Kidney (tissue), 14 donors: ENCODE measurements around the gene KLF13. TPM values are rescaled to one million over a fixed set of nuclear protein-coding genes. Genes with fewer than 3 reads are reported as not detected.

Source experiments
- DNase-seq, 5 donors: peaks; one replicate each; pipeline ENCODE4 v3.0.0-alpha.2; 2013 to 2020
- FAIRE-seq: peaks from 2 replicates; lab custom pipeline; 2012; peaks lifted over from hg19 to GRCh38; lab: Jason Lieb, UNC
- H3K27ac ChIP-seq, 2 donors: one replicate each; pipeline ENCODE4 v1.7.0; 2013; ENCODE audit warnings: low read depth in 2 of 2, low read length in 2 of 2, inconsistent platforms in 1 of 2
- H3K27me3 ChIP-seq: one replicate; pipeline ENCODE4 v1.7.1; 2013; ENCODE audit warnings: low read length, inconsistent platforms; ENCODE audit not compliant: control insufficient read depth, insufficient read depth
- H3K36me3 ChIP-seq, 3 donors: one replicate each; pipeline versions ENCODE4 v1.7.0 to v1.7.1; 2013; ENCODE audit warnings: low read length in 3 of 3, control low read depth in 1 of 3, inconsistent platforms in 1 of 3; ENCODE audit not compliant: insufficient read depth in 3 of 3, control insufficient read depth in 2 of 3
- H3K4me1 ChIP-seq, 3 donors: one replicate each; pipeline versions ENCODE4 v1.7.0 to v1.7.1; 2013; ENCODE audit warnings: low read length in 3 of 3, inconsistent platforms in 1 of 3, low read depth in 1 of 3; ENCODE audit not compliant: control insufficient read depth in 2 of 3, insufficient read depth in 2 of 3
- H3K4me3 ChIP-seq, 3 donors: one replicate each; pipeline versions ENCODE4 v1.7.0 to v1.8.1; 2013; ENCODE audit warnings: low read length in 3 of 3, control low read depth in 1 of 3, inconsistent platforms in 1 of 3
- H3K9ac ChIP-seq, 3 donors: one replicate each; pipeline versions ENCODE4 v1.7.0 to v1.7.1; 2013; ENCODE audit warnings: low read length in 3 of 3, control low read depth in 1 of 3, inconsistent platforms in 1 of 3
- H3K9me3 ChIP-seq, 3 donors: one replicate each; pipeline versions ENCODE4 v1.7.0 to v1.7.1; 2013; ENCODE audit warnings: low read length in 3 of 3, control low read depth in 1 of 3, inconsistent platforms in 1 of 3; ENCODE audit not compliant: control insufficient read depth in 2 of 3, insufficient read depth in 1 of 3
- CTCF ChIP-seq: IDR thresholded peaks from 3 replicates; pipeline ENCODE4 v1.5.1; 2012; ENCODE audit warnings: mild to moderate bottlenecking, moderate library complexity, borderline replicate concordance; ENCODE audit not compliant: insufficient read depth; ENCODE audit errors: extremely low read depth
- intact Hi-C: fragments of 100-400 bp; cut with DNase I; formaldehyde crosslinking; loops from one replicate; pipeline ENCODE4 v1.11.1; 2022
- polyA plus RNA-seq: library from polyadenylated mRNA; stranded (reverse); fragments of 350-450 nt; fragmentation: Illumina TruSeq; extraction: RNeasy Lipid Tissue Mini Kit (QIAGEN cat#74804); gene quantifications from one replicate; pipeline ENCODE4 v1.2.3, GENCODE V29; 2014; ENCODE audit warnings: low read depth, low replicate concordance; ENCODE audit not compliant: insufficient read depth
- total RNA-seq: library from RNA; stranded (reverse); fragmentation: NEBNext Ultra II Directional; extraction: Animal tissue kit (Norgen Biotek cat#: 25700); gene quantifications from one replicate; pipeline ENCODE4 v1.2.1, GENCODE V29; 2021
- donor health status: control.
- donor health status: control.
- donor health status: control.
- donor health status: control.
- donor health status: control.
- donor health status: DM: yes; HTN: yes; CAD: no.
- donor health status: Normal renal cell carcinoma (clear cell type).

Gene KLF13
- total and polyA plus RNA-seq, 2 donors from 2014 or later = 55.5 to 123 TPM

- intact Hi-C loops = loop anchor here (10.0 kb wide), 1 partner anchor 82 kb away; no protein-coding TSS in a partner anchor
- Histone ChIP-seq H3K4me3 (no peak overlapping the region), H3K9ac (no peak overlapping the region), H3K4me1 (peaks cover 0 to 2% (median 0%) of the 10 kb centered on the region in 3 donors), H3K9me3 (no peaks in the 10 kb centered on the region), H3K36me3 (no peaks in the 10 kb centered on the region), H3K27me3 (no peaks in the 10 kb centered on the region), H3K27ac (no peak overlapping the region)
- FAIRE-seq (no peak), DNase-seq (peak in 1 of 5 donors; percentile 28)
- no peak for TF ChIP-seq CTCF
These were observed 20.0 kb upstream of the KLF13 start for GRCh38 chr15:31306426-31307269.

GRCh38 chr15:31307270-31308184 is 19.1 kb upstream of the KLF13 start:
- no peaks in the 10 kb centered on the region for H3K36me3 ChIP-seq
- no peak overlapping the region for H3K27ac ChIP-seq
- intact Hi-C loops = loop anchor here (10.0 kb wide), 1 partner anchor 83 kb away; no protein-coding TSS in a partner anchor
- H3K9me3 ChIP-seq = no peaks in the 10 kb centered on the region
- no peak overlapping the region for H3K9ac ChIP-seq
- H3K4me1 ChIP-seq = no peaks in the 10 kb centered on the region
- H3K4me3 ChIP-seq = no peak overlapping the region
- FAIRE-seq (no peak), DNase-seq (peak in 1 of 5 donors; percentile 7)
- no peak for TF ChIP-seq CTCF
- no peaks in the 10 kb centered on the region for H3K27me3 ChIP-seq

- TF ChIP-seq CTCF = no peak
- Histone ChIP-seq H3K4me3 (no peak overlapping the region), H3K9ac (no peak overlapping the region), H3K4me1 (no peaks in the 10 kb centered on the region), H3K27ac (no peak overlapping the region), H3K27me3 (no peaks in the 10 kb centered on the region), H3K36me3 (no peaks in the 10 kb centered on the region), H3K9me3 (peaks cover 0 to 2% (median 0%) of the 10 kb centered on the region in 3 donors)
- DNase-seq = peak in 1 of 5 donors; percentile 15
- no peak for FAIRE-seq
- intact Hi-C loops = loop anchor here (10.0 kb wide), 1 partner anchor 83 kb away; no protein-coding TSS in a partner anchor
These were observed 18.4 kb upstream of the KLF13 start for GRCh38 chr15:31308185-31308639.
